OCI-LY1 (cell line): Measurements from ENCODE around the gene CNTNAP5.

Experiments
- H2AFZ ChIP-seq: fragments of 200-600 bp; sonication (generic), shearing (Covaris generic); 2 replicates; pipeline ENCODE4 v1.6.0; 2014; ENCODE audit warnings: antibody characterized with exemption, mild to moderate bottlenecking, low read length
- H3F3A ChIP-seq: fragments of 200-600 bp; sonication (generic), shearing (Covaris generic); 2 replicates; pipeline ENCODE4 v1.6.0; 2014; ENCODE audit warnings: mild to moderate bottlenecking, antibody characterized with exemption, low read length, moderate library complexity; ENCODE audit not compliant: insufficient read depth
- H3K27ac ChIP-seq: fragments of 200-600 bp; sonication (generic); 2 replicates; pipeline ENCODE4 v1.5.1; 2014; ENCODE audit warnings: low read length, mixed run types, mild to moderate bottlenecking, low read depth; ENCODE audit not compliant: poor library complexity, severe bottlenecking
- H3K27me3 ChIP-seq: fragments of 200-600 bp; sonication (generic); 2 replicates; pipeline ENCODE4 v1.6.0; 2014; ENCODE audit warnings: antibody characterized with exemption, mild to moderate bottlenecking, low read length, moderate library complexity; ENCODE audit not compliant: insufficient read depth
- H3K36me3 ChIP-seq: fragments of 200-600 bp; sonication (generic); 2 replicates; pipeline ENCODE4 v1.6.1; 2014; ENCODE audit warnings: mild to moderate bottlenecking, antibody characterized with exemption, low read length, moderate library complexity, mixed read lengths; ENCODE audit not compliant: insufficient read depth
- H3K4me1 ChIP-seq: fragments of 200-600 bp; sonication (generic); 2 replicates; pipeline ENCODE4 v1.5.1; 2014; ENCODE audit warnings: mild to moderate bottlenecking, low read length, moderate library complexity; ENCODE audit not compliant: insufficient read depth, severe bottlenecking
- H3K4me2 ChIP-seq: fragments of 200-600 bp; sonication (generic), shearing (Covaris generic); 2 replicates; pipeline ENCODE4 v1.6.1; 2014; ENCODE audit warnings: low read length
- H3K4me3 ChIP-seq: fragments of 200-600 bp; sonication (generic); 2 replicates; pipeline ENCODE4 v1.5.1; 2014; ENCODE audit warnings: low read length, low read depth, mild to moderate bottlenecking, mixed read lengths; ENCODE audit not compliant: poor library complexity, severe bottlenecking
- H3K79me2 ChIP-seq: fragments of 200-600 bp; shearing (Covaris generic); 2 replicates; pipeline ENCODE4 v1.6.1; 2016; ENCODE audit warnings: mixed run types, low read length, mixed read lengths; ENCODE audit not compliant: insufficient read depth
- H3K9ac ChIP-seq: fragments of 200-600 bp; sonication (generic), shearing (Covaris generic); 2 replicates; pipeline ENCODE4 v1.6.1; 2014; ENCODE audit warnings: mild to moderate bottlenecking, low read length, mixed read lengths
- H3K9me2 ChIP-seq: fragments of 200-600 bp; sonication (generic), shearing (Covaris generic); 2 replicates; pipeline ENCODE4 v1.6.1; 2014; ENCODE audit warnings: low read depth, mild to moderate bottlenecking, low read length, mixed read lengths
- H3K9me3 ChIP-seq: fragments of 200-600 bp; shearing (Covaris generic); 2 replicates; pipeline ENCODE4 v1.6.1; 2014; ENCODE audit warnings: low read length, mixed read lengths
- H4K20me1 ChIP-seq: fragments of 200-600 bp; sonication (generic), shearing (Covaris generic); 2 replicates; pipeline ENCODE4 v1.6.0; 2016; ENCODE audit warnings: mild to moderate bottlenecking, low read length; ENCODE audit not compliant: insufficient read depth
- CTCF ChIP-seq: fragments of 200-600 bp; sonication (generic), shearing (Covaris generic); IDR thresholded peaks from 2 replicates; pipeline ENCODE4 v1.5.1; 2017; ENCODE audit warnings: mild to moderate bottlenecking, antibody characterized with exemption, low read length, moderate library complexity, mixed read lengths
- EZH2 ChIP-seq: fragments of 200-600 bp; sonication (generic), shearing (Covaris generic); IDR thresholded peaks from 2 replicates; pipeline ENCODE4 v1.8.0; 2017; ENCODE audit warnings: borderline replicate concordance, mixed run types, mild to moderate bottlenecking, antibody characterized with exemption, low read length, moderate library complexity, mixed read lengths

Gene CNTNAP5

GRCh38 chr2:124450481-124450880, 425.4 kb downstream of the CNTNAP5 start:
- Histone ChIP-seq H3F3A (no peaks in the 10 kb centered on the region), H3K9ac (no peak overlapping the region), H3K9me2 (no peaks in the 10 kb centered on the region), H3K4me1 (no peaks in the 10 kb centered on the region), H3K79me2 (no peaks in the 10 kb centered on the region), H2AFZ (no peak overlapping the region), H3K4me2 (no peak overlapping the region), H3K27ac (no peak overlapping the region), H3K9me3 (no peaks in the 10 kb centered on the region), H3K4me3 (no peak overlapping the region), H3K27me3 (no peaks in the 10 kb centered on the region), H3K36me3 (no peaks in the 10 kb centered on the region), H4K20me1 (no peaks in the 10 kb centered on the region)
- TF ChIP-seq CTCF: no peak
- no peak for TF ChIP-seq EZH2

GRCh38 chr2:124476291-124476690, 451.2 kb downstream of the CNTNAP5 start:
- H3F3A ChIP-seq: no peaks in the 10 kb centered on the region
- no peaks in the 10 kb centered on the region for H3K9me2 ChIP-seq

GRCh38 chr2:124478761-124479160, 453.7 kb downstream of the CNTNAP5 start:
- Histone ChIP-seq H3K4me3 (no peak overlapping the region), H3K79me2 (no peaks in the 10 kb centered on the region), H3K36me3 (no peaks in the 10 kb centered on the region), H2AFZ (no peak overlapping the region), H3K9me2 (no peaks in the 10 kb centered on the region), H3K9me3 (no peaks in the 10 kb centered on the region), H3K27ac (no peak overlapping the region), H3F3A (no peaks in the 10 kb centered on the region), H3K27me3 (no peaks in the 10 kb centered on the region), H3K9ac (no peak overlapping the region), H3K4me2 (no peak overlapping the region), H3K4me1 (no peaks in the 10 kb centered on the region), H4K20me1 (no peaks in the 10 kb centered on the region)
- TF ChIP-seq EZH2: no peak
- TF ChIP-seq CTCF: no peak

More at GRCh38 chr2:124476291-124476690, 451.2 kb downstream of the CNTNAP5 start:
- no peak overlapping the region for H3K4me2 ChIP-seq
- H3K27ac ChIP-seq: no peak overlapping the region
- H3K79me2 ChIP-seq: no peaks in the 10 kb centered on the region
- no peak overlapping the region for H3K4me3 ChIP-seq
- H3K36me3 ChIP-seq: no peaks in the 10 kb centered on the region
- no peaks in the 10 kb centered on the region for H3K9me3 ChIP-seq
- H4K20me1 ChIP-seq: no peaks in the 10 kb centered on the region
- H3K9ac ChIP-seq: no peak overlapping the region
- H3K27me3 ChIP-seq: no peaks in the 10 kb centered on the region
- TF ChIP-seq EZH2 (no peak), CTCF (no peak)
- H3K4me1 ChIP-seq: no peaks in the 10 kb centered on the region
- H2AFZ ChIP-seq: no peak overlapping the region
